IMR-90 (cell line): ENCODE measurements around the gene MMP21. TPM values are rescaled to one million over a fixed set of nuclear protein-coding genes. Genes with fewer than 3 reads are reported as not detected.

Experiments
- ATAC-seq: fragments of 200-7000 bp; cut with Tn5 transposase; 2 replicates; pipeline ENCODE4 v1.9.1; 2020; ENCODE audit warnings: low read depth, mild to moderate bottlenecking, moderate library complexity
- BruUV-seq: library from RNA; stranded (reverse); fragments of 400-500 nt; replicated peaks from 2 replicates; lab custom pipeline; 2021; lab: Mats Ljungman, UMichigan
- CTCF ChIA-PET: fragments of 300-600 bp; formaldehyde crosslinking; extraction: SDS; loops from one replicate; lab custom pipeline; 2021; ENCODE audit warnings: antibody characterized with exemption; lab: Yijun Ruan, JAX
- POLR2A ChIA-PET: fragments of 300-600 bp; sonication (Branson Sonifier 250); formaldehyde crosslinking; loops from one replicate; lab custom pipeline; 2022; ENCODE audit warnings: antibody characterized with exemption; ENCODE audit not compliant: unreplicated experiment; lab: Charles Lee
- DNase-seq: peaks from one replicate; pipeline ENCODE4 v3.0.0; 2013
- H2AFZ ChIP-seq: replicated peaks from 2 replicates; pipeline ENCODE3; 2013; ENCODE audit warnings: low read length, mild to moderate bottlenecking; ENCODE audit not compliant: poor library complexity
- H2AK5ac ChIP-seq: 2 replicates; pipeline ENCODE4 v1.6.1; 2013; ENCODE audit warnings: low read depth, low read length, inconsistent platforms
- H2AK9ac ChIP-seq: replicated peaks from 2 replicates; pipeline ENCODE3; 2013; ENCODE audit warnings: mild to moderate bottlenecking, low read depth, low read length, moderate library complexity; ENCODE audit not compliant: poor library complexity
- H2BK120ac ChIP-seq: 2 replicates; pipeline ENCODE4 v1.6.1; 2013; ENCODE audit warnings: low read depth, low read length, inconsistent platforms
- H2BK15ac ChIP-seq: 3 replicates; pipeline ENCODE4 v1.6.1; 2013; ENCODE audit warnings: low read depth, low read length, inconsistent platforms
- H2BK20ac ChIP-seq: 2 replicates; pipeline ENCODE4 v1.6.1; 2013; ENCODE audit warnings: low read depth, mild to moderate bottlenecking, inconsistent platforms, low read length, moderate library complexity
- H2BK5ac ChIP-seq: 2 replicates; pipeline ENCODE4 v1.6.1; 2013; ENCODE audit warnings: mild to moderate bottlenecking, low read depth, low read length, inconsistent platforms; ENCODE audit not compliant: poor library complexity, severe bottlenecking
- H3K14ac ChIP-seq: replicated peaks from 2 replicates; pipeline ENCODE4 v1.6.1; 2013; ENCODE audit warnings: low read depth, low read length, inconsistent platforms
- H3K18ac ChIP-seq: 2 replicates; pipeline ENCODE4 v1.6.1; 2013; ENCODE audit warnings: low read depth, low read length, control low read depth
- H3K23ac ChIP-seq: 2 replicates; pipeline ENCODE4 v1.6.1; 2013; ENCODE audit warnings: low read depth, low read length, inconsistent platforms
- H3K27ac ChIP-seq: 2 replicates; pipeline ENCODE4 v1.5.1; 2013; ENCODE audit warnings: mild to moderate bottlenecking, control low read depth, low read length; ENCODE audit not compliant: insufficient read depth
- H3K27me3 ChIP-seq: 2 replicates; pipeline ENCODE4 v1.6.1; 2013; ENCODE audit warnings: low read length; ENCODE audit not compliant: control insufficient read depth, insufficient read depth
- H3K36me3 ChIP-seq: 2 replicates; pipeline ENCODE4 v1.6.1; 2013; ENCODE audit warnings: low read length, mixed read lengths; ENCODE audit not compliant: control insufficient read depth, insufficient read depth
- H3K4ac ChIP-seq: 2 replicates; pipeline ENCODE4 v1.6.1; 2013; ENCODE audit warnings: low read depth, low read length, inconsistent platforms
- H3K4me1 ChIP-seq: 2 replicates; pipeline ENCODE4 v1.6.1; 2013; ENCODE audit warnings: low read length, mixed read lengths; ENCODE audit not compliant: control insufficient read depth, insufficient read depth
- H3K4me2 ChIP-seq: 2 replicates; pipeline ENCODE4 v1.6.1; 2013; ENCODE audit warnings: low read depth, mild to moderate bottlenecking, control low read depth, low read length, moderate library complexity
- H3K4me3 ChIP-seq: 2 replicates; pipeline ENCODE4 v1.5.1; 2013; ENCODE audit warnings: low read depth, mild to moderate bottlenecking, control low read depth, low read length, moderate library complexity; ENCODE audit not compliant: insufficient read depth
- H3K56ac ChIP-seq: 2 replicates; pipeline ENCODE4 v1.6.1; 2013; ENCODE audit warnings: low read length, inconsistent platforms; ENCODE audit not compliant: insufficient read depth; ENCODE audit errors: extremely low read depth
- H3K79me1 ChIP-seq, 2 experiments: 2 replicates each; pipeline ENCODE4 v1.6.1; 2013; ENCODE audit warnings: low read length in 2 of 2, inconsistent platforms in 1 of 2, low read depth in 1 of 2
- H3K9ac ChIP-seq: 2 replicates; pipeline ENCODE4 v1.6.1; 2013; ENCODE audit warnings: low read depth, low read length, control low read depth
- H3K9me1 ChIP-seq: 2 replicates; pipeline ENCODE4 v1.6.1; 2013; ENCODE audit warnings: low read length, inconsistent platforms; ENCODE audit not compliant: insufficient read depth
- H3K9me3 ChIP-seq: 2 replicates; pipeline ENCODE4 v1.6.1; 2013; ENCODE audit warnings: low read length; ENCODE audit not compliant: control insufficient read depth, insufficient read depth
- H4K20me1 ChIP-seq: 2 replicates; pipeline ENCODE4 v1.6.1; 2013; ENCODE audit warnings: low read length, inconsistent platforms; ENCODE audit not compliant: insufficient read depth
- H4K5ac ChIP-seq: 2 replicates; pipeline ENCODE4 v1.6.1; 2013; ENCODE audit warnings: mild to moderate bottlenecking, low read depth, low read length, control low read depth
- H4K8ac ChIP-seq, 2 experiments: 2 replicates each; pipeline ENCODE4 v1.6.1; 2013; ENCODE audit warnings: low read depth in 2 of 2, low read length in 2 of 2, control low read depth in 1 of 2, inconsistent platforms in 1 of 2
- H4K91ac ChIP-seq: 2 replicates; pipeline ENCODE4 v1.6.1; 2013; ENCODE audit warnings: low read depth, low read length, inconsistent platforms; ENCODE audit not compliant: insufficient read depth
- CHD1 ChIP-seq: IDR thresholded peaks from 2 replicates; pipeline ENCODE4 v1.6.1; 2012; ENCODE audit warnings: low read depth, low read length, improper control_type of control experiment
- MXI1 ChIP-seq: IDR thresholded peaks from 2 replicates; pipeline ENCODE4 v1.6.1; 2012; ENCODE audit warnings: low read depth, mild to moderate bottlenecking, low read length, moderate library complexity, borderline replicate concordance
- RFX5 ChIP-seq: IDR thresholded peaks from 2 replicates; pipeline ENCODE4 v1.8.0; 2012; ENCODE audit warnings: low read depth, mild to moderate bottlenecking, low read length, moderate library complexity
- WGBS, 2 experiments: methylation state at CpG; one replicate each; pipeline versions ENCODE4 v1.1.5 to v1.1.7; 2013; ENCODE audit warnings: missing lambda C conversion rate in 2 of 2; ENCODE audit not compliant: insufficient read length in 1 of 2; ENCODE audit errors: extremely low coverage in 2 of 2; 5-methylcytosine and 5-hydroxymethylcytosine counted together
- dilution Hi-C: fragments of 300-500 bp; cut with HindIII; formaldehyde crosslinking; loops from one replicate; pipeline ENCODE4 v1.14.3; 2018; ENCODE audit warnings: low sequenced_read_pairs; ENCODE audit not compliant: unreplicated experiment
- in situ Hi-C: fragments of 300-500 bp; cut with MboI; formaldehyde crosslinking; loops from 3 replicates; pipeline ENCODE4 v1.14.3; 2019; ENCODE audit warnings: low sequenced_read_pairs, inconsistent platforms, mixed read lengths
- intact Hi-C: fragments of 100-400 bp; cut with micrococcal nuclease; formaldehyde crosslinking; loops from 2 replicates; pipeline ENCODE4 v1.10.0; 2022
- polyA plus RNA-seq, 3 experiments: library from polyadenylated mRNA; depleted of rRNA; stranded (reverse); fragments of >200 nt; gene quantifications; 2 replicates each; pipeline ENCODE4 v1.2.3, GENCODE V29; 2012; ENCODE audit warnings: low replicate concordance in 1 of 3
- total RNA-seq: library from RNA; depleted of rRNA; stranded (reverse); fragments of >200 nt; gene quantifications from 2 replicates; pipeline ENCODE4 v1.2.3, GENCODE V29; 2012

The MMP21 gene
- total and polyA plus RNA-seq, 2 of the 4 experiments (the other 2 are of a cell fraction): not detected

DNA sequence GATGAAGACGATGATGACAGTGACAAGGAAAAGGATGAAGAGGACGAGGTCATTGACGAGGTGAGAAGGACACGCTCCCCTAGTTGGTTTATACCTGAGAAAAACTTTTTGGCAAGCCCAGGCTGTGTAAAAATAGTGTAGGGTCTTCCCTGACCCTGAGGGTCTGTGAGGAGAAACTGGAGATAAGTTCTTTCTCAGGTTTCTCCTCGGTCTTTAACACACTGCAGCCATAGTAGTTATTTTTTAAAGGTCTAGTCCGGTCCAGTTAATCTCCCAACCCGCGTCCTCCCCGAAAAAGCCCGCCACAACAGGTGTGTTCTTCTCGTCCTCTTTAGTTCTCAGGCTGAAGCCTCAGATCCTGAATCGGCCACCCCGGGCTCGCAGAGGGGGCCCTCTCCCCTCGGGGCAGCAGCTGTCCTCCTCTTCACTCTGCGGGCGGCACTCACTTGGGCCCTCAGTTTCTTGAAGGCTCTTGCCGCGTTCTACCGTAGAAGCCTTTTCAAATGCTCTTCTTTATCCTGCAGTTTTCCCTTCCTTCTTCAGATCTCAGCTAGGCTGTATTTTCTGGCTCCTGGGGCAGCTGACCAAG, 48.1 kb upstream of the MMP21 start:
- TF ChIP-seq MXI1: no peak
- TF ChIP-seq RFX5: no peak
- TF ChIP-seq CHD1: no peak
- Histone ChIP-seq H3K14ac (peak overlapping the region; percentile 98), H3K4me3 (peak overlapping the region; percentile 77), H3K27ac (peak overlapping the region; percentile 86), H3K56ac (peak overlapping the region; percentile 92), H2BK15ac (no peak overlapping the region; the same call in 2 of the 3 replicates), H3K4ac (peak overlapping the region; percentile 90), H3K18ac (no peak overlapping the region), H3K9me3 (no peaks in the 10 kb centered on the region), H3K9me1 (no peaks in the 10 kb centered on the region), H4K8ac (peak overlapping the region; percentile 75 to 100), H3K23ac (peak overlapping the region; percentile 92), H3K4me2 (peak overlapping the region; percentile 35), H3K27me3 (no peaks in the 10 kb centered on the region), H2AFZ (peak overlapping the region; percentile 99), H3K9ac (peak overlapping the region; percentile 86), H2AK5ac (peak overlapping the region; percentile 68; the same call in 1 of the 2 replicates), H3K36me3 (peaks cover 10% of the 10 kb centered on the region), H2AK9ac (peak overlapping the region; percentile 94), H4K91ac (peak overlapping the region; percentile 89), H2BK120ac (peak overlapping the region; percentile 100; the same call in 1 of the 2 replicates), H3K4me1 (peaks cover 6% of the 10 kb centered on the region; the same call in 1 of the 2 replicates), H4K5ac (peak overlapping the region; percentile 66), H4K20me1 (peaks cover 13% of the 10 kb centered on the region; the same call in 1 of the 2 replicates), H3K79me1 (peaks cover 27 to 49% of the 10 kb centered on the region in 2 experiments), H2BK5ac (peak overlapping the region; percentile 99), H2BK20ac (no peak overlapping the region)
- 0% methylated on average over 3 of the region's 20 CpGs; no CpG with 5 or more reads in 1 of the 2 experiments for WGBS, 2 experiments
- ATAC-seq: peak; percentile 2; the same call in 1 of the 2 replicates
- DNase-seq: peak; percentile 1
- in situ Hi-C loops (no loop called here), dilution Hi-C loops (no loop called here), intact Hi-C loops (no loop called here)
- CTCF ChIA-PET: no interaction called here
- POLR2A ChIA-PET: no interaction called here
- BruUV-seq: no TSS peak
